ENCODE measurements around the gene USHBP1.
"Not testable (repeated sequence)": the region's sequence is repeated elsewhere in the genome, so short reads cannot be mapped to it uniquely, and the experiment has no call there.

The USHBP1 gene

GRCh38 chr19:17295551-17295950 lies 31.0 kb upstream of the USHBP1 start:
- in situ Hi-C loops (cut with HindIII; ENCODE audit: low sequenced_read_pairs), result not testable (repeated sequence)

GRCh38 chr19:17294051-17294891 lies 29.7 kb upstream of the USHBP1 start:
- in situ Hi-C loops (cut with HindIII; ENCODE audit: low sequenced_read_pairs), result no loop called here

- in situ Hi-C loops (cut with HindIII; ENCODE audit: low sequenced_read_pairs), result no loop called here
Measured at GRCh38 chr19:17293605-17294004, 29.1 kb upstream of the USHBP1 start.

GRCh38 chr19:17292301-17293074 lies 27.9 kb upstream of the USHBP1 start:
- in situ Hi-C loops (cut with HindIII; ENCODE audit: low sequenced_read_pairs), result no loop called here

- in situ Hi-C loops (cut with HindIII; ENCODE audit: low sequenced_read_pairs), result no loop called here
Measured at GRCh38 chr19:17289489-17289888, 24.9 kb upstream of the USHBP1 start.

GRCh38 chr19:17286752-17287151 lies 22.2 kb upstream of the USHBP1 start:
- in situ Hi-C loops (cut with HindIII; ENCODE audit: low sequenced_read_pairs), result no loop called here

GRCh38 chr19:17286263-17286662 lies 21.7 kb upstream of the USHBP1 start:
- in situ Hi-C loops (cut with HindIII; ENCODE audit: low sequenced_read_pairs), result no loop called here

GRCh38 chr19:17285415-17286135 lies 21.0 kb upstream of the USHBP1 start:
- in situ Hi-C loops (cut with HindIII; ENCODE audit: low sequenced_read_pairs), result no loop called here

- in situ Hi-C loops (cut with HindIII; ENCODE audit: low sequenced_read_pairs), result no loop called here
Measured at GRCh38 chr19:17283504-17283996, 19.0 kb upstream of the USHBP1 start.

- in situ Hi-C loops (cut with HindIII; ENCODE audit: low sequenced_read_pairs), result no loop called here
Measured at GRCh38 chr19:17282488-17283125, 18.1 kb upstream of the USHBP1 start.

GRCh38 chr19:17281391-17282304 lies 17.1 kb upstream of the USHBP1 start, which contains the start of gene ANKLE1:
Gene ANKLE1 (plus strand): TSS chr19:17281901. CDS start chr19:17281921, 20 bp downstream.
- in situ Hi-C loops (cut with HindIII; ENCODE audit: low sequenced_read_pairs), result no loop called here

- in situ Hi-C loops (cut with HindIII; ENCODE audit: low sequenced_read_pairs), result no loop called here
Measured at GRCh38 chr19:17279436-17279835, 14.9 kb upstream of the USHBP1 start.

GRCh38 chr19:17275441-17276175 lies 11.1 kb upstream of the USHBP1 start:
- in situ Hi-C loops (cut with HindIII; ENCODE audit: low sequenced_read_pairs), result no loop called here

- in situ Hi-C loops (cut with HindIII; ENCODE audit: low sequenced_read_pairs), result not testable (repeated sequence)
Measured at GRCh38 chr19:17274892-17275291, 10.3 kb upstream of the USHBP1 start.

- in situ Hi-C loops (cut with HindIII; ENCODE audit: low sequenced_read_pairs), result no loop called here
Measured at GRCh38 chr19:17268754-17269153, 4.2 kb upstream of the USHBP1 start.

- in situ Hi-C loops (cut with HindIII; ENCODE audit: low sequenced_read_pairs), result no loop called here
Measured at GRCh38 chr19:17266975-17267788, 2.6 kb upstream of the USHBP1 start, which contains the start of gene BABAM1. Gene BABAM1 (plus strand): TSS chr19:17267443. CDS start chr19:17268807, 1,364 bp downstream.

GRCh38 chr19:17266589-17266974 lies 2.0 kb upstream of the USHBP1 start:
- in situ Hi-C loops (cut with HindIII; ENCODE audit: low sequenced_read_pairs), result no loop called here

- in situ Hi-C loops (cut with HindIII; ENCODE audit: low sequenced_read_pairs), result no loop called here
Measured at GRCh38 chr19:17266026-17266425, 1.5 kb upstream of the USHBP1 start.
